ENCODE measurements around the gene LINGO4. TPM values are rescaled to one million over a fixed set of nuclear protein-coding genes. Genes with fewer than 3 reads are reported as not detected.
A peak's percentile ranks its signal among the peaks of the same experiment; 100 is the strongest.

Gene LINGO4
- polyA plus RNA-seq, 1 donor from 2014 or later = not detected

DNA sequence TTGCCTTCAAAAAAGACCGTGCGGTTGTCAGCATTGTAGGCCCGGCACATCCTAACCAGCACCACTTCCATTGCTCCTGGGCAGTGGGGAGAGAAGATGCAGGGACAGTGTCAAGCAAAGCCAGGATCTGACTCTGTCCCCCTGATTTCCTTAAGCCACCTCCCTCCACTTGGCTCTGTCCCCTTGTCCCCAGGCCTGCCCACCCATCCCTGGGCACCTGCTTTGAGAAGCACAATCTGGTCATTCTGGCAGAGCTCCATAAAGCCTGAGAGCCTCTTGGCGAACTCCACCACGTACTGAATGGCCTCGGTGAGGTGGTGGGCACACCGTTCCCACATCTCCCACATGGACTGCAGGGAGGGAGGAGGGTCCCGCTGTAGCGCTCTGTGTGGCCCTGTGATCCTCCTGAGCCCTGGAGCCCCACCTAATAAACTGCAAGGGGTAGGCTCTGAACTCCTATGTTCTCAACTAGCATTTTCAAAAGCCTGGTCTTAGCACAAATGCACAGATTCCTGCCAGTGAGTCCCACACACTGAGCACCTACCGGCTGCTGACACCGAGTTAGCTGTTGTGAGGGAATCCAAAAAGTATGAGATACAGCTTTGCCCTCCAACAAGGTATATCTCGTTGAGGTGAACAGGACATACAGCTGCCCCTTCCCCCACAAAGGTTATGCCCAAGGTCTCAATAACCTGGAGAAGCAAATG, 8.2 kb upstream of the LINGO4 start:
- Mint-ChIP-seq H3K4me3 (no peak overlapping the region), H3K27me3 (peaks cover 7% of the 10 kb centered on the region), H3K27ac (no peak overlapping the region), H3K36me3 (no peaks in the 10 kb centered on the region), H3K4me1 (peaks cover 0 to 3% (median 2%) of the 10 kb centered on the region in 3 donors), H3K9me3 (no peaks in the 10 kb centered on the region)

GRCh38 chr1:151811181-151811580, 6.0 kb upstream of the LINGO4 start:
- Mint-ChIP-seq H3K27me3 (peaks cover 1% of the 10 kb centered on the region), H3K27ac (no peak overlapping the region), H3K36me3 (no peaks in the 10 kb centered on the region)

GRCh38 chr1:151809985-151810556, 4.9 kb upstream of the LINGO4 start:
- H3K4me1 Mint-ChIP-seq = peaks cover 0 to 8% (median 4%) of the 10 kb centered on the region in 3 donors
- H3K4me3 Mint-ChIP-seq = no peak overlapping the region
- H3K27ac Mint-ChIP-seq = no peak overlapping the region
- no peaks in the 10 kb centered on the region for H3K9me3 Mint-ChIP-seq
- no peaks in the 10 kb centered on the region for H3K36me3 Mint-ChIP-seq
- H3K27me3 Mint-ChIP-seq = no peaks in the 10 kb centered on the region

More at GRCh38 chr1:151811181-151811580, 6.0 kb upstream of the LINGO4 start:
- Mint-ChIP-seq H3K4me3 (peak overlapping the region in 1 of 4 donors; percentile 5), H3K9me3 (no peaks in the 10 kb centered on the region), H3K4me1 (peaks cover 0 to 9% (median 5%) of the 10 kb centered on the region in 3 donors)

GRCh38 chr1:151809290-151809984, 4.2 kb upstream of the LINGO4 start:
- Mint-ChIP-seq H3K27ac (no peak overlapping the region), H3K27me3 (no peaks in the 10 kb centered on the region), H3K9me3 (no peaks in the 10 kb centered on the region), H3K4me3 (no peak overlapping the region), H3K4me1 (peaks cover 0 to 9% (median 8%) of the 10 kb centered on the region in 3 donors), H3K36me3 (no peaks in the 10 kb centered on the region)

DNA sequence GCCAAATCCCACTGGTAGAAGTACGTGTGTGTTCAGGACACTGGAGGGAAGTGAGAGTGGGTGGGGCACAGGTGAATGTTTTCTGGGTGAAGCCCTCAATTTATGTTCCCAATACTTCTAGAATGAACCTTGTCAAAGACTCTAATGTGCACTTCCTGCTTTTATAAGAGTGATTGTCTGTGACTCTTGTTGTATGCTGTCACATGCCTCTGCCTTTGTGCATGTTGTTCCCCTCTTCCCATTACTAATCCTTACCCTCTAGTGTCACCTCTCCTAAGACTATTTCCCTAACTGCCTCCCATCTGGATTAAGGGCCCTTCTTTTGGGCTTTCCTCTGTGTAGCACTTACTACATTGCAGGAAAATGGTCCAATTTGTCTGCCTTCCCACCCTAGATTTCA, 2.5 kb upstream of the LINGO4 start:
- Mint-ChIP-seq H3K36me3 (no peaks in the 10 kb centered on the region), H3K9me3 (no peaks in the 10 kb centered on the region), H3K4me1 (peaks cover 10 to 14% (median 14%) of the 10 kb centered on the region in 3 donors), H3K27ac (no peak overlapping the region), H3K27me3 (peaks cover 4% of the 10 kb centered on the region), H3K4me3 (no peak overlapping the region)

DNA sequence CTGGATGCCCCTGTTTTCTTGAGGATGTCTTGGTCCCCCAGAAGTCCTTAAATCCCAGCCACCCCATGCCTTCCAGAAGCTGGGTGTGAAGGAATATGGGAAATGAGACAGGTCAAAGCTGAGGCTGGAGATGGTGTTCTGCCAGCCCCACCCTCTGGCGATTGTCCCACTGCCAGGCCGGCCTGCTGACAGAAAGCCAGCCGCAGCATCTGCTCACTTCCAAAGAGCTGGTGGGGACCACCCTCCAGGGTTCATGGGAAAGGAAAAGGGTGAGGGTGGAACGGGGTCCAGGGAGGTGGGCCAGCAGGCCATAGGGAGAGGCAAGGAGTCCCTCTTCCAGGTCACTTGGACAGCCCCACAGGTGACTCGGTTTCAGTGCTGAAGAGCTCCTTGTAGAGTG, 1.9 kb upstream of the LINGO4 start:
- Mint-ChIP-seq H3K9me3 (no peaks in the 10 kb centered on the region), H3K4me3 (no peak overlapping the region), H3K4me1 (peaks cover 10 to 14% (median 14%) of the 10 kb centered on the region in 3 donors), H3K27me3 (peaks cover 4% of the 10 kb centered on the region), H3K36me3 (no peaks in the 10 kb centered on the region), H3K27ac (no peak overlapping the region)

DNA sequence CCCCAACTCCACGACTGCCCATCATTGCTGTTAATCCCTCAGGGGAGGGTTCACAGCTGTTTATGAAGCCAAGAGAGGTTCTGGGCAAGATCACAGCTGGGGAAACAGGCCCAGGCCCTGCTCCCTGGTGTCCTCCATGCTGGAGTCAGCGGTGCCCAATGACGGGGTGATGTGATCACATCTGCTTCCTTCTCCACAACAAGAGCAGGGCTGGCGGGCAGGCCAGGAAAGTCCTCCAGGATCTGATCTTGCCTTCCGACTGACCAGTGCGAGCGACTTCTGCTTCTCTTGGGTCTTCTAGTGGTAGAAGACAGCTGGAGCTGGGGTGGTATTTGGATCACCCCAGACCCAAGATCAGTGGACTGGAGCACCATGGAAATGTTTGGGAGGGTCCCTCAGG, 951 bp upstream of the LINGO4 start:
- Mint-ChIP-seq H3K9me3 (no peaks in the 10 kb centered on the region), H3K4me1 (peaks cover 10 to 14% (median 14%) of the 10 kb centered on the region in 3 donors), H3K4me3 (no peak overlapping the region), H3K36me3 (no peaks in the 10 kb centered on the region), H3K27ac (no peak overlapping the region), H3K27me3 (peaks cover 4% of the 10 kb centered on the region)

DNA sequence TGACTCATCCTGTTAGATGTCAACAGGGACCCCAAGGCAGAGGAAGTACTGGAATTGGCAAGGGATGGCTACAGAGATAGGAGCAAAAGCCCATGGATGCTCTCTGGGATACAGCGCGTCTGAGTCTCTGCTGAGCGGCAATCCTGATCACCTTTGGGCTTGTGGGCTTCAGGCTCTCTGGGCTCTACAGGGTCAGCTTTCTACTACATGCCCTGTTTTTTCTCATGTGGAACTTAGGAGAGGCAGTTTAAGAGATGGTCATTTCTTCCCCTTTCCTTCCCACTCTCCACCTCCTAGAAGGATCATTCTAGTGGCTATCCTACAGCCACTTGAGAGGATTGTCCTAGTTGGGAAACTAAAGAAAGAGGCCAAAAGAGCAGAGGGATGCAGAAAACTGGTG, 1.3 kb downstream of the LINGO4 start:
- peaks cover 10 to 14% (median 14%) of the 10 kb centered on the region in 3 donors for H3K4me1 Mint-ChIP-seq
- no peaks in the 10 kb centered on the region for H3K9me3 Mint-ChIP-seq
- no peak overlapping the region for H3K27ac Mint-ChIP-seq
- no peak overlapping the region for H3K4me3 Mint-ChIP-seq
- peaks cover 9% of the 10 kb centered on the region for H3K27me3 Mint-ChIP-seq
- H3K36me3 Mint-ChIP-seq = peaks cover 2% of the 10 kb centered on the region

DNA sequence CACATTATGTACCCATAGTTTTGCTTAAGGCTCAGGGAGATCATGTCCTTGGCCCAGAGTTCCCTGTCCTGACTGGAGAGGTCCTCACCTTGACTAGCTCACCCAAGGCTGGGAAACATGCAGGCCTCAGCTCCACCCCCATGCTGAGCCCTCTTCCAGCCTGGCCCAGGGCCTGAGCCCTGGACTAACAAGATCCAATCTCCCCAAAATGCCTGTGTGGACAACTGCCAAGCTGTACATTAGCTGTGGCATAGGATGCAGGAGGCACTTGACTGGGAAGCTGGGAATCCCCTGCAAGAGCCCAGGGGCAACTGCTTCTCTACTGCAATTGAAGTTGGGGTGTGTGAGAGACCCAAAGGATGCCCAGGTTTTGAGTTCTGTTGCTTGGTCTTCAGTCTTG, 2.1 kb downstream of the LINGO4 start:
- peaks cover 6% of the 10 kb centered on the region for H3K36me3 Mint-ChIP-seq
- H3K9me3 Mint-ChIP-seq = no peaks in the 10 kb centered on the region
- peaks cover 10 to 14% (median 13%) of the 10 kb centered on the region in 3 donors for H3K4me1 Mint-ChIP-seq
- peak overlapping the region in 1 of 3 donors; percentile 57 for H3K27ac Mint-ChIP-seq
- H3K4me3 Mint-ChIP-seq = no peak overlapping the region
- H3K27me3 Mint-ChIP-seq = peaks cover 9% of the 10 kb centered on the region

DNA sequence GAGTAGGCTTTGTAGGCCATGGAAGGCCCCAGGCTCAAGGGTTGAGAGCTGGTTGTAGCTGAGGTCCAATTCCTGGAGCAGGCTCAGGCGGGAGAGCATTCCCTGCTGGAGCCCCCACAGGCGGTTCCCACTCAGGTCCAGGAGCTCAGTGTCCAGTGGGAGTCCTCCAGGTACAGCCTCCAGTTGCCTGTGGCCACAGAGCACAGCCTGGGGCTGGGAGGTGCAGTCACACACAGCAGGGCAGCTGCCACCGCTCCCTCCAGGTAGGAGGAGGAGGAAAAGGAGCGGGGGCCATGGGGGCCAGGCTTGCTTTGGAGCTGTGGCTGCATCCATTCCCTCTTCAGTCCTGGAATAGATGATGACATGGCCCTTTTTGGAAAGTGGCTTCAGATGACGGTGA, 2.8 kb downstream of the LINGO4 start:
- Mint-ChIP-seq H3K27ac (no peak overlapping the region), H3K27me3 (peaks cover 9% of the 10 kb centered on the region), H3K36me3 (peaks cover 6% of the 10 kb centered on the region), H3K4me1 (peaks cover 7 to 10% (median 9%) of the 10 kb centered on the region in 3 donors), H3K4me3 (no peak overlapping the region), H3K9me3 (no peaks in the 10 kb centered on the region)

- H3K27me3 Mint-ChIP-seq = peaks cover 9% of the 10 kb centered on the region
Observed at GRCh38 chr1:151801846-151802245, 3.4 kb downstream of the LINGO4 start.

GRCh38 chr1:151801310-151801820, 3.9 kb downstream of the LINGO4 start:
- no peak overlapping the region for H3K27ac Mint-ChIP-seq
- peaks cover 7 to 11% (median 10%) of the 10 kb centered on the region in 3 donors for H3K4me1 Mint-ChIP-seq
- peaks cover 9% of the 10 kb centered on the region for H3K27me3 Mint-ChIP-seq
- no peaks in the 10 kb centered on the region for H3K9me3 Mint-ChIP-seq
- H3K36me3 Mint-ChIP-seq = peaks cover 6% of the 10 kb centered on the region
- no peak overlapping the region for H3K4me3 Mint-ChIP-seq

More at GRCh38 chr1:151801846-151802245, 3.4 kb downstream of the LINGO4 start:
- H3K27ac Mint-ChIP-seq = no peak overlapping the region
- peaks cover 6% of the 10 kb centered on the region for H3K36me3 Mint-ChIP-seq
- H3K9me3 Mint-ChIP-seq = no peaks in the 10 kb centered on the region
- peaks cover 7 to 10% (median 9%) of the 10 kb centered on the region in 3 donors for H3K4me1 Mint-ChIP-seq
- no peak overlapping the region for H3K4me3 Mint-ChIP-seq

DNA sequence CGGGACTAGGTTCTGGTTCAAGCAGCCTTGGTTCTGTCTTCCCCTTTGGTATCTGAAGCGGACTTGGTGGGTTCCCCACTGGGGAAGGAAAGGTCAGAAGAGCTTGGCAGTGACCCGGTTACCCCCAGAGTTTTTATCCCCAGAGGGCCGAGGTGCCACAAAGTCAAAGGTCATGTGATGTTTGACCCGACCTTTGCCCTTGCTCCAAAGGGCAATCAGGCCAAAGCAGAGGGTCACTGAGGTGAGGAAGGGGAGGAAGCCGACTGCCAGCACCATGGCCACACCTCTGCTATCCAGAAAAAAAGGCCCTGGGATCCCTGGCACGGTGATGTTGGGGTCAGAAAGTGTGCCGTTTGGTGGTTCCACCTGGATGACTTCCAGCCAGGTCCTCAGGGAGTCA, 4.4 kb downstream of the LINGO4 start:
- Mint-ChIP-seq H3K36me3 (peaks cover 8% of the 10 kb centered on the region), H3K27ac (peak overlapping the region in 1 of 3 donors; percentile 35), H3K27me3 (peaks cover 9% of the 10 kb centered on the region), H3K4me3 (no peak overlapping the region), H3K9me3 (no peaks in the 10 kb centered on the region), H3K4me1 (peaks cover 7 to 11% (median 10%) of the 10 kb centered on the region in 3 donors)

GRCh38 chr1:151799179-151800022, 5.8 kb downstream of the LINGO4 start:
- Mint-ChIP-seq H3K4me1 (peaks cover 5 to 10% (median 8%) of the 10 kb centered on the region in 3 donors), H3K27ac (no peak overlapping the region), H3K4me3 (no peak overlapping the region), H3K36me3 (peaks cover 8% of the 10 kb centered on the region), H3K27me3 (peaks cover 9% of the 10 kb centered on the region), H3K9me3 (no peaks in the 10 kb centered on the region)
